Tibial nerve (tissue), 4 donors: ENCODE results near the gene S100A13.
A peak's percentile ranks its signal among the peaks of the same experiment; 100 is the strongest.

Experiments
- EP300 ChIP-seq, 2 donors: sonication (generic); formaldehyde crosslinking; IDR thresholded peaks; one replicate each; pipeline ENCODE4 v1.6.1; 2017; ENCODE audit warnings: antibody characterized with exemption in 2 of 2, mild to moderate bottlenecking in 1 of 2
- POLR2A ChIP-seq, 2 donors: fragments of 450-650 bp; IDR thresholded peaks; one replicate each; pipeline ENCODE4 v1.6.1; 2017; ENCODE audit warnings: antibody characterized with exemption in 2 of 2, mild to moderate bottlenecking in 2 of 2, moderate library complexity in 2 of 2
- TF ChIP-seq, protein P1 (sequence below), 5 experiments: fragments of 200-600 bp in 3 of 5; fragments of 450-650 bp in 2 of 5; sonication (generic) in 3 of 5; IDR thresholded peaks; one replicate each; pipeline ENCODE4 v1.5.1; 2016 to 2019; ENCODE audit warnings: antibody characterized with exemption in 5 of 5, mild to moderate bottlenecking in 3 of 5, moderate library complexity in 2 of 5

DNA sequence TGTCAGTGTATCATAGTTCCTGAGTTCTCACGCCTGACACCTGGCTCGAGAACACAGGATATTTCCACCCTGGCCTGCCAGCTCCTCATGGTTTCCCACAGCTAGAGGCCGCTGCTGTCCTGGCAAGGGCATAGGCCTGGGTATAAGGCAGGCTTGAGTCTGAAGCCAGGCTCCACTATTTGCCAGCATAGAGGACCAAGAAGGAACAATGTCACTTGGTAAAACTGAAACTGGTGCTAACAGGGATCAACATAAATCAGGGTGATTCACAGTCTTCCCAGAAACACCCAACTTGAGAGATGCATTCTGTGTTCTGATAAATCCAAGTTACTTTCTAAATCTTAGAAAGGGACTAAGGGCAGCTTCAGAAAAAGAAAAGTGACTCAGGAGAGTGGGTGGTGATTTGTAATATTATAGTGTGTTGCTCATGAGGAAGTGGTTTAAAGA is 54.7 kb downstream of the S100A13 start:
- TF ChIP-seq POLR2A (IDR thresholded peaks at IDR 0.05) (peak in 1 of 2 donors; percentile 12), EP300 (IDR thresholded peaks at IDR 0.05) (peak in 1 of 2 donors; percentile 75)
- TF ChIP-seq, protein P1, sequence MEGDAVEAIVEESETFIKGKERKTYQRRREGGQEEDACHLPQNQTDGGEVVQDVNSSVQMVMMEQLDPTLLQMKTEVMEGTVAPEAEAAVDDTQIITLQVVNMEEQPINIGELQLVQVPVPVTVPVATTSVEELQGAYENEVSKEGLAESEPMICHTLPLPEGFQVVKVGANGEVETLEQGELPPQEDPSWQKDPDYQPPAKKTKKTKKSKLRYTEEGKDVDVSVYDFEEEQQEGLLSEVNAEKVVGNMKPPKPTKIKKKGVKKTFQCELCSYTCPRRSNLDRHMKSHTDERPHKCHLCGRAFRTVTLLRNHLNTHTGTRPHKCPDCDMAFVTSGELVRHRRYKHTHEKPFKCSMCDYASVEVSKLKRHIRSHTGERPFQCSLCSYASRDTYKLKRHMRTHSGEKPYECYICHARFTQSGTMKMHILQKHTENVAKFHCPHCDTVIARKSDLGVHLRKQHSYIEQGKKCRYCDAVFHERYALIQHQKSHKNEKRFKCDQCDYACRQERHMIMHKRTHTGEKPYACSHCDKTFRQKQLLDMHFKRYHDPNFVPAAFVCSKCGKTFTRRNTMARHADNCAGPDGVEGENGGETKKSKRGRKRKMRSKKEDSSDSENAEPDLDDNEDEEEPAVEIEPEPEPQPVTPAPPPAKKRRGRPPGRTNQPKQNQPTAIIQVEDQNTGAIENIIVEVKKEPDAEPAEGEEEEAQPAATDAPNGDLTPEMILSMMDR (IDR thresholded peaks at IDR 0.05) = peak; percentile 76 to 92 (median 82)
